GM19238 (cell line): ENCODE data around the gene PIK3CA.

Experiments used
- DNase-seq: peaks from one replicate; pipeline ENCODE4 v3.0.0; 2011; ENCODE audit warnings: low spot score; ENCODE audit not compliant: insufficient read length

PIK3CA gene

GRCh38 chr3:179156775-179157174, 8.6 kb downstream of the PIK3CA start:
- DNase-seq = no peak

- DNase-seq = no peak
Observed at GRCh38 chr3:179158336-179159039, 10.3 kb downstream of the PIK3CA start.

DNA sequence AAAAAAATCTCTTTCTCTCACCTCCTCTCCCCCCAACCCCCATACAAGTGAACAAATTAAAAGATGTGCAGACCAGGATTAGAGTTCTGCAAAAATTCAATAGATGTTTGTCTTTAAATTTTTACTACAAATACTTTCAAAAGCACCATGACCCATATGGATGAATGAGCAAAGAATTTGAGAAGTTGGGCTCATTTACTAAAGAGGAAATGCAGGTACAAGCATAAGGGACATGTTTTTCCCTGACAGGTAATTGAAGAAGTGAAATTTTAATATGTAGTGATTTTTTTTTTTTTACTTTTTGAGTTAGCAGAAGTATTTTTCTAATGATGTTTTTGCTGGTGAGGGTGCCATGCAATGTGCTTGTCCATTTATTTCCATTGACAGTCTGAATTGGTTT, 15.3 kb downstream of the PIK3CA start:
- DNase-seq = no peak

- no peak for DNase-seq
Observed at GRCh38 chr3:179164857-179165256, 16.7 kb downstream of the PIK3CA start.

DNA sequence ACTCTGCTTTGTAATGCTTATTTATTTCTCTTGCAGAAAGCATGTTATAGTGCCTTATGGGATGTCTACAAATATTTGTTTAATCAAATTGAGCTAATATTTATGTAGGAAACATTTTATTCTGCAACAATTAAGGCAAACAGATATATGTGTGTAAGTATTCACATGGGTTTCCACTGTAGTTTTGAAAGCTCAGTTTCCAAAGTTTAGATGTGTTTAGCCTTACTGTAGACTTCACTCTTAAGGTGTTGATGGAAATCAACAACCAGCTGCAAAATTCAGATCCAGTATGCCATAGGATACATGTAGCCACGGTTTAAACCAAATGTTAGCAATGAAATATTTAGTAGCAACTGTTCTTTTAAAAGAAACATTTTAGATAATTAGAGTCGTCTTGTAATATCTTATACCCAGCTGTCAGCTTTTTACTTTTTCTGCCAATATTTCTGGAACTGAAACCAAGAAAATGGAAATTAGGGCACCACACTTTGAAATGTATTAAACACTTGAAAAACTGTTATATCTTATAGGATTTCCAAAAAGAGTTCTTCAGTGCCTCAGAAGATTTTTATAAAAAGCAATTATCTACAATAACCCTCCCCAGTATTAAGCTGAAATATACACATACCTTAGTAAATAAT, 18.5 kb downstream of the PIK3CA start:
- no peak for DNase-seq

GRCh38 chr3:179168918-179169317, 20.8 kb downstream of the PIK3CA start:
- DNase-seq = no peak

DNA sequence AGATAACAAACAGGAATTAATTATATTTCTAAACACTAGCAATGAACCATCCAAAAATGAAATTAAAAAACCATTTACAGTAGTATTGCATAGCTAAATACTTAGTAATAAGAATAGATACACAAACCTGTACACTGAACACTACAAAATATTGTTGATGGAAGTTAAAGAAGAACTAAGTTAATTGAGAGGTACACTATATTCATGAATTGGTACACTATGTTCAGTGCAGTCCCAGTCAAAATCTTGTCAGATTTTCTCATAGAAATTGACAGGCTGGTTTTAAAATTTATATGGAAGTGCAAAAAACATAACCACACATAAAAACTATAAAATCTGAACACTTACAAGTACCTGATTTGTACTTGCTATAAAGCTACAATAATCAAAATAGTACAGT, 24.4 kb downstream of the PIK3CA start:
- DNase-seq = no peak

DNA sequence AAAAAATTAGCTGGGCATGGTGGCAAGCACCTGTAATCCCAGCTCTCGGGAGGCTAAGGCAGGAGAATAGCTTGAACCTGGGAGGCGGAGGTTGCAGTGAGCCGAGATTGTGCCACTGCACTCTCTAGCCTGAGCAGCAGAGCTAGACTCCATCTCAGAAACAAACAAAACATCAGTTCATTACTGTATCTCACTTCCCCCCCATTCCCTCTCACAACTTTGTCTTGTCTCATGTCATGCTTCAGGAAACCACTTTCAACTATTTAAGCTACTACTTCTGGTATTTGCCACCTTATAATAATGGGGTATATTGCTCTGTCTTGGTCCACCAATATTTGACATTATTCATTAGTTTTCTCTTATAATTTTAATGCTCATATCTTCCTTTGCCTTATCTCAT, 26.2 kb downstream of the PIK3CA start:
- DNase-seq = no peak

- DNase-seq = no peak
Observed at GRCh38 chr3:179174898-179175297, 26.7 kb downstream of the PIK3CA start.

DNA sequence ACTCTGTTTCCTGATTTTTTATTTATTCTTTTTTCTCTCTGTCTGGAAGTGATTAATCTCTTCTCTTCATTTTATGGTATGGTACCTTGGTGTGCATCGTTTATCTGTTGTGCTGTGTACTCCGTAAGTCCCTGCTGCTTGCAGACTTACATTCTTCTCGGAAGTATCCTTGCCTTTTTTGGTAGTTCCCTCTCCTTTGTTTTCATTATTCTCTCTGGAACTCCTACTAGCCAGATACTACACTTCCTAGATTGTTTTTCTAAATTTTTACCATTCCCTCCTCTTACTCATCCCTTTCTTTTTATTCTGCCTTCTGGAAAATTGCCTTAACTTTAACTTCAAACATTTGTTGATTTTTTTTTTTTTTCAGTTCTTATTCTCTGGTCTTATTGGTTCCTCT, 27.2 kb downstream of the PIK3CA start:
- no peak for DNase-seq

- no peak for DNase-seq
Observed at GRCh38 chr3:179177611-179178010, 29.5 kb downstream of the PIK3CA start.

DNA sequence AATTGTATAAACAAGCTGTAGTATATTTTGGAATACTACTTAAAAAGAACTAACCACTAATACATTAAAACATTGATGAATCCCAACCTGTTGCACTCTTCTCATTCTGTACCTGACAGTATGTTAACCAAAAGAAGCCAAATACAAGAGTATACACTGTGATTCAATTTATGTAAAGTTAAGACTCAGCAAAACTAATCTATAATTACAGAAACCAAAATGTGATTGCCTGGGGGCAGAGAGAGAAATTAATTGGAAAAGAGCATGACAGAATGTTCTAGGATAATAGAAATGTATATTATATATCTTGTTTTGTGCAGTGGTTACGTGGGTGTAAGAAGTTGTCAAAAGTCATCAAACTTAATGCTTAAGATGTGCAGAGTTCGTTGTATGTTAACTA, 31.1 kb downstream of the PIK3CA start:
- no peak for DNase-seq

GRCh38 chr3:179179979-179180759, 32.0 kb downstream of the PIK3CA start:
- no peak for DNase-seq

DNA sequence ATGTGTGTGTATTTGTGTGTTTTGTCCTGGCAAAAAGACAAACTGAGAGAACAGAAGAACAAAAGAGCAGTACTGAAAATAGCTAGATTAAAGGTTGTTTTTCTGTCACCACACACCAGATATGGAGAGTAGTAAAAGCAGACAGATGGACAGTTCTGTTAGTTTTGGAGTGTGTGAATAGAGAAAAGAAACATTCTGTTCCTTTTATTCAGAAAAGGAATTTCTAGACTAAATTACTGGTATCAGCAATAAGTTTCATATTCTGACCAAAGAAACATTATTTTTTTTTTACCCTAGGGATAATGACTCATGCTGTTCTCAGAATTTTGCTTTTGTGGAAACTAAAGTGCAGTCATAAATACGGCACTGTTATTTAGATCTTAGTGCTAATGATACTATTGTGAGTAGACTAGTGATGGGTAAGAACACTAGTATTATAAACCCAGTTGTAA, 32.9 kb downstream of the PIK3CA start:
- DNase-seq = no peak

DNA sequence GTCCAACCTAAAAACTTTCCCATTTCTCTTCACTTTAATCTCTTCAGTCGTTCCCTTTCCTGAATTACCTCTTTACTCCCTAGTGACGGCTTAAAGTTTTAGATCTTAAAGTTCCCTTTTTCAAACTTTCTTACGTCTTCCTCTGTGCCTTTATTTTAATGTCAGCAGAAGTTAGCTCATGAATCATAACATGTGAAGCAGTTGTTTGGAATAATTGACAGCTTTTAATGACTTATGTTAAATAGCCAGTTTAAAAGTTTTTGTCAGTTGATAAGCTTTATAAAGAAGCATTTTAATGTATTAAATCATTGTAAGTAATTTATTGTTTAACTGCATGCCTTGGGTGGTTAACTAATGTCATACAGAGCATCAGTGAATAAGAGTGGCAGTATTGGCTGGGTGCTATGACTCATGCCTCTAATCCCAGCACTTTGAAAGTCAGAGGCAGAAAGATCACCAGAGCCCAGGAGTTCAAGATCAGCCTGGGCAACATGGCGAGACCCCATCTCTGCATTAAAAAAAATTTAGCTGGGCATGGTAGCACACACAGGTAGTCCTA, 33.9 kb downstream of the PIK3CA start:
- no peak for DNase-seq

- no peak for DNase-seq
Observed at GRCh38 chr3:179182902-179183301, 34.7 kb downstream of the PIK3CA start.

- DNase-seq = no peak
Observed at GRCh38 chr3:179184826-179185225, 36.7 kb downstream of the PIK3CA start.

DNA sequence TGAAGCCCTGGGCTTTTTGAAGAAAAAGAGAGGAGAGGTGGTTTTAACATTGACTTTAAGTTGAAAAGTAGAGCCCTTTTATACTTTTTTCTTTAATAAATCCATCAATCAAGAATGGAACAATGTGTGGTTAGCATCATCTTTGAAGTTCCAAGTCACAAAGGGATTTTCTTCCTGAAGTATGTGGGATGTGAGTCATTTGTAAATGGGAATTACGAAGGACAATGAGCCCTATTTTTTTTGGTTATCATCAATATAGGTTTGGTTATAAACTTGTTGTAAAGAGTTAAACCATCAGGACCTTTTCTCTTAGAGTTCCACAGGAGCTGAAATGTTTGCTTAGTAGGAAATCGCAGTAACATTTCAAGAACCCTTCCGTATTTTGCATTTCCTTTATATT, 38.3 kb downstream of the PIK3CA start:
- DNase-seq = no peak

- DNase-seq = no peak
Observed at GRCh38 chr3:179189759-179190158, 41.6 kb downstream of the PIK3CA start.

- DNase-seq = no peak
Observed at GRCh38 chr3:179190581-179190980, 42.4 kb downstream of the PIK3CA start.

- DNase-seq = no peak
Observed at GRCh38 chr3:179192542-179192941, 44.4 kb downstream of the PIK3CA start.

GRCh38 chr3:179194931-179195330, 46.8 kb downstream of the PIK3CA start:
- no peak for DNase-seq
